Suppressor macrophage treated with lipopolysaccharide for 1 hour (primary cell): ENCODE measurements around the gene CYP11A1.

ENCODE experiments used
- DNase-seq, 3 donors: peaks; one replicate each; pipeline ENCODE4 v3.0.0-alpha.2; 2020 to 2022

Gene CYP11A1

DNA sequence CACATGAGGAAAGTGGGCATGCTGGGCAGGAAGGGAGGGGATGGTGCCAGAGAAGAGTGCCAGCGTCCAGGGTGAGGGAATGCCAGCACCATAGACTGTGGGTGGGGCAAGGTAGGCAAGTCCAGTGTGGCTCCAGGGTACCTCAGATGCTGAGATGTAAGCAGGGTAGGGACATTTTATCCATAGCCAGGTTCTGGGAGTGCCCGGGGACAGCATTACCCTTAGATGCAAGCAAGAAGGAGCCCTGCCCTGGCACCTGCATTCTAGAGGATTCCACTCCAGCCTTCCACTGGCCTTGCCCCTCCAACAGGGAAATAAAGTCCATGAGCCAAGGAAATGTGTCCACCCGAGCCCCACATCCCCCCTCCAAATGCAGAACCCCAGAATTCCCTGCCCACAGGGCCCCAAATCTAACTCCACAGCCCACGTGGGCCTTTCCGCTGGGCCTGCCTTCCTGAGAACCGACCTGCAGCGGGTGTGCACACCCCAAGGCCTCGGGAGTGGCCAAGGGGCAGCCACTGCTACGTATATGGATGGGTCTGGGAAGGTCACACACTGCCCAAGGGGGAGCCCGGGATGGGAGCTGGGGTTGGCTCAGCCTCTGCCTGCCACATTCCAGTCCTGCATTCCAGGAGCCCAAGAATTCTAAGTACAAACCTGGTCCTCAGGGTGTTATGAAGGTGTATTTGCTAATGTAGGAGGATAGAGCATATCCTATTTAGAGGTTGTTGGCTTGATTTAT is 20.3 kb upstream of the CYP11A1 start:
- DNase-seq: no peak

DNA sequence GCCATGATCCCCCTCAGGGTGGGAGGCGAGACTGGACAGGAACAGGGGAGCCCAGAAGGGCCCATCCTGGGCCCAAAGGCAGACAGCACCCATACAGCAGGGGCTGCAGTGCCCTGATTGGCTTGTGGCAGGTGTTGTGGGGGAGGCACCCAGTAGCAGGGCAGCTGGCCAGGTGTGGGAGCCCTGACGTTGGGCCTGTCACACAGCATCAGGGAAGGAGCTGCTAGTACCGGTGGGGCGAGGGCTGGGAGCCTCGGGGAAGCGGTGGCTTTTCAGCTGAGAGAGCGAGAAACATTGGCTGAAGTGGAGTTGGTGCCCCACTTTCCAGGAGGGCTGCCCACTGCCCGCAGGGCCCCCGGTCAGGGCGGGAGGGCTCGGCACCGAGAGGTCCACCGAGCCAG is 19.7 kb upstream of the CYP11A1 start:
- DNase-seq: no peak

DNA sequence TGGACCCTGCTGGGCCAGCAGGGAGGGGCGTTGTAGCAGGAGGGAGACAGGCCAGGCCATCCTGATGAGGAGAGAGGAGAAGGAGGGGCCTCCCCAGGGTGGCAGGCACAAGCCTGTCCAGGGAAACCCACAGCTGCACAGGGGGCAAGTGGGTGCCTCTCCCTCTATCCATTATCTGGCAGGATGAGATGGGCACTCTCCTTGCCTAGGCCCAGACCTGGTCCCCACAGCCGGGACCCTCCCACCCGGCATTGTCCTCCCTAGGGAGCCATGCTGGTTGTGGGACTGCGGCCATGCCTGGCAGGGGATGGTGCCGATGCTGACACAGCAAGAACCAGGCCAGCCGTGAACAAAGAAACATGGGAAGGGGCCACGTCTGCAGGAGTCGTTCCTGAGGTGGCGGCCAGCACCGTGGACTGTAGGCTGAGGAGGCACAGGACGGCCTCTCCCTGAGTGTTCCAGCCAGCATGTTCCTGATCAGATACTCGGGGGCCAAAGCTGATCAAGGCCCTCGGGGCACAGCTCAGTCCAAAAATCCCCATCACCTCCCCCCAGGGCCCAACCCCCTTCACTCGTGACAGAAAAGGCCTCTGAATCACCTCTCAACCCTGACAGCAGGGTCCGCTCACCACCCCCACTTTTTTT is 19.2 kb upstream of the CYP11A1 start:
- no peak for DNase-seq

DNA sequence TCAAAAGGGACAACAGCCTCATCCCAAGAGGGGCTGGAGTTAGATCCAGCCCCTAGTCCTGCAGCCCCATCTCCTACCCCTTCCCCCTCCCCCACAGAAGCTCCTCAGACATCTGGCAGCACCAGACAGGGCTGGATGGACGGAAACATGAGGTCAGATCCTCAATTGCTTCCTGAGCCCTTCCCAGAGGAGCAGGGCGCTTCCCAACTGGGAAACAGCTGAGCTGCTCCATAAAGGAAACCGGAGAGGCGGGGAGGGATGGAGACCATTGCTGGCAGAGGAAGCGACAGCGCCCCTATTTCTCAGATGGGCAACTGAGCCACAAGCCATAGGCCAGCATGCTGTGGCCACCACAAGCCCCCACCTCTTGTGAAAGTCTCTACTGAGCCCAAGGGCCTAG is 18.3 kb upstream of the CYP11A1 start:
- no peak for DNase-seq

DNA sequence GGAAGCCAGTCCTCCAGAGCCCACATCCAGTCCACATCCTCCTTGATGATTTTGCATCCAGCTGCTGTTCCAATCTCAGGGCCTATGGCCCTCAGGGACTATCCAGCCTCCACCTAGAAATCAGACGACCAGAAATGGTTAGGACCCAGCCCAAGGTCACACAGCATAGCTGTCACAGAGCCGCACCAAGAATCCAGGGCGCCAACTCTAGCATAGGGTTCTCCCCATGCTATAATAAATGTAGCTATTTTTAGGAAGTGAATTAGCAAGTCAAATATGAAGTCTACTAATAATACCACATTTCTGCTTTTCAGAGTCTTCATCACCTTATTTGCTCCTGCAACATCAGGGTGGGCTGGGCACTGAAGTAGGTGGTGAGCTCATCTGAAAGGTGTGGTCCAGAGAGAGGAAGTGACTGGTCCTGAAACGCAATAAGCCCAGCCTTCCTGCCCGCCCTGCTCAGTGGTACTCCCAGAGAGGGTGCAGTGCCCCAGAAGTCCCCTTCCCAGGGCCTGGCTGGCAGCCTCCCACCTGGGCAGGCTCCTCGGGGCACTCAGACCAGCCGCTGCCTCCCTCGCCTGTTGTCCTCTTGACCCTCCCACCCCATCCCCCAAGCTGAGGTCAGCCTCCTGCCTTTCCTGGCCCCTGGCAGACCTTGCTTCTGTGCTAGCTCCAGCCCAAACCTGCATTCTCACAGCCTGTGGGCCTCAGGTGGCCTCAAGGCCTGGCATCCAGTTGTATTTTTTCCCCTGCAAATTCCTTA is 17.6 kb upstream of the CYP11A1 start:
- peak in 2 of 3 donors; percentile 27 to 32 for DNase-seq

DNA sequence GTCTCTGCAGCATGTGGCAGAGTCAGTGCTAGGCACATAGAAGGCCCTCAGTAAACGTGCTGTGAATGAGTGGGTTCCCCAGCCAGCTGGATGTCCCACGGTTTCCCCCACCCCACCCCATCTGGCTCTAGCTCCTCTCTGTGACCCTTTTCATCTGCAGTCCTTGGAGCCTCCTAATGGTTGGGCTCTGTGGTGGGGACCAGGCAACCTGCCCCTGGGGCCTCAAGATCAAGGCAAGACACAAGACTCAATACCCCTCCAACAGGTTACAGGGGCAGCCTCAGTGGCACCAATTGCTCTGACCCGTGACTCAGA is 17.1 kb upstream of the CYP11A1 start:
- DNase-seq: no peak

DNA sequence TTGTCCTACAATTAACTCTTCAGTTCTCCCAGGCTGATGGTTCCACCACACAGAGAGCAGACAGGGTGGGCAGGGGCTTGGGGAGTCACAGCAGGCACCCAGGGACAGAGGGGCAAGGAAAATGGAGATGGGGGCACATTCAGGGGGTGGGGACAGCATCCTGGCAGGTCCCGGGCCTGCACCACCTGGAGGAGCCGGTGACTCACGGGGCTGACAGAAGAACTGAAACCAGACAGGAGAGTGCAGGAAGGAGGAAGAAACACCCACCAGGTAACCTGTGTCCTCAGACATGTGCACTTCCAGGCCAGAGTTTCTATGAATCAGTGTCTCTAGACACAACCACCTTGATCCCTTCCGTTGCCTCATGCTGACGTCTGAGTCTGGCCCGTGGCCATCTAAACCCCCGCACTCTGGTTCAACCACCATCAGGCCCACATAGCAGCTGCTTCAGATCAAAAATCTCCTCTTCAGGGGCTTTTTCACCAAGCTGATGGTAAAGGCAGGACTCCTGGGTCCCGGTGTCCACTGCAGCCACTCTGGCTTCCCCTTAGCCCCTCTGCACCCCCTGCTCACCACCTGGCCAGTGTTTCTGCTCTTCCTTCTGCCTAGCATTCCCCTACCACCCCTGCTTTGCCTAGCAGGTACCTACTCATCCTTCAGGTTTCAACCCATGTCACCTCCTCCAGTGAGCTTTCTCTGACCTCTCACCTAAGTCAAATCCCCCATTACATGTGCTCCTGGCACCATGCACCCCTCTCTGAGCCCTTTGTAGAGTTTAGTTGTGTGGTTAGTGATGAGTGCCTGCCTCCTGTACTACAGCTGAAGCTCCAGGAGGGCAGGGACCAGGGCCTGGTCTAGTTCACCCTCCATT is 16.5 kb upstream of the CYP11A1 start:
- no peak for DNase-seq

DNA sequence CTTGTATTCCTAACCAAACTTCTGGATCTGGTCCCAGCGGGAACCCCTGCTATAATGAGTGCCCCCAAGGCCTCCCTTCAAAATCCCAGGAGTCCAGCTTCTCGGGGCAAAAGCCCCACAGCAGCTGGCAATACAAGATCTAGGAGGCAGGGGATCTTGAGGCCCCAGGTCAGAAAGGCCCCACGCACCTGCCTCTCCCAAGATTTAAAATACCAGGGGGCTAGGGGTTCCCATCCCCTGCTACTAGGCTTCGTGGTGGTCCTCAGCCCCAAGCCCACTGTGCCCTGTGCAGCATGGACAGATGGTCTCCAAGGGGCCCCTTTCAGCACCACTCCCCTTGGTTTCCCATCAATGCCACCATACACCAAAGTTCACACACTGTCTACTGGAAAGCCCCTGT is 15.8 kb upstream of the CYP11A1 start:
- no peak for DNase-seq

DNA sequence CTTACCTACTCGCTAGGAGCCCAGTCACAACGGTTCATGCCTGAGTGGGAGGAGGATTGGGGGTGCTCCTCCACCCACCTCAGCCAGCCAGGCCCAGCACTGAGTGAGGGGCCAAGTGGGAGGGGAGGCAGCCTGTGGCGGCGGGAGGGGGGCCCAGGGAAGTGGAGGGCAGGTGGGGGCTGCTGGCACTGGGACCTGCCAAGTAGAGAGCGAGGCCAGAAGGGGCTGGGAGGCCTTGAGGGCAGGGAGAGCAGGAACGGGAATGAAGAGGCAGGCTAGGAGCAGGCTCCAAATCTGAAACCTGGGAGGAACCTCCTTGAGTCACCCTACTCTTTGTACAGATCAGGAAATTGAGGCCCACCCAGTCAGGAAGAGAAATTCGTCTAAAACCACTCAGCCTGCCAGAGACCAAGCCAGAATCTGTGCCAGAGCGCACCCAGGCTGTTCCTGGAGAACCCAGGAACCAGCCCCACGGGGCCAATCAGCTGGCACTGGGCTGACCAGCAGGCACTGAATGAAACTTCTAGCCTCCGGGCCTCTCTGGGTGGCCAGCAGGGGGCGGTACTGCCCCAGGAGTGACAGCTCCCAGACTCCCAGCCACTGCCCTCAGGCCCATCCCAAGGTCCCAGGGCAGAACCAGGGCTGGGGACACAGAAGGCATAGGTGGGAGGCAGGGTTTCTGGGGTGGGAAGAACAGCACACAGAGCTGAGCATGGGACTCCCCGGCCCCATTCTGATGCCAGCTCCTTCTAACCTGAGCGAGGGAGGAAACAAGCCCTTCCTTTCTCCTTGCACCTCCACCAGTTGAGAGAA is 14.8 kb upstream of the CYP11A1 start:
- peak; percentile 87 to 95 (median 92) for DNase-seq

DNA sequence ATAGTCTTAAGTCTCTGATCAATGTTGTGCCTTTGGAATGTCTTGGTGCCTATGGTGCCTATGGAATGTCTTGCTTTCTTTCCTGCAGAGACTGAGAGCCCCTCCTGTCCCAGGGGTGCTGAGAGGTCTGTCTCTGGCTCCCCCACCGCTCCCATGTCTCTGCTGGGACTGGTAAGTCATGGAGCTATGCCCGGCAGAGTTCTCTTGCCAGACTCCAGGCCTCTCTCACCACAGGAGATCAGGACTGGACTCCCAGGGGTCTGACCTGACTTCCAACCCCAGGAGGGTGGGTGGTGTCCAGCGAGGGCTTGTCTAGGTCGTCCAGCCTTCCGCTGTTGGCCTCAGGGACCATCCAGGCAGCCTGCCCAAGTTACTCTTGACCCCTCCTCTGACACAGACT is 14.0 kb upstream of the CYP11A1 start:
- DNase-seq: no peak

DNA sequence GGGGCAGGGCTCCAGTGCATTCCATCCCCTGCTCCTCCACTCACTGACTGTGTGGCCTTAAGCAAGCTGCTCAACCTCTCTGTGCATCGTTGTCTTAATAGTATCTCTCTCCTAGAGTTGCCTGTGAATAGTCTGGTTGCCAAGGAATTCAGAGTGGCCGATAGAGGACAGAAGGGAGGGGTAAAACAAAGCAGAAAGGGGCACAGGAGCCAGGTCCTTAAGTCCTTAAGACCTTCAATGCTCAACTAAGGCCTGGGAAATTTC is 13.7 kb upstream of the CYP11A1 start:
- DNase-seq: no peak

DNA sequence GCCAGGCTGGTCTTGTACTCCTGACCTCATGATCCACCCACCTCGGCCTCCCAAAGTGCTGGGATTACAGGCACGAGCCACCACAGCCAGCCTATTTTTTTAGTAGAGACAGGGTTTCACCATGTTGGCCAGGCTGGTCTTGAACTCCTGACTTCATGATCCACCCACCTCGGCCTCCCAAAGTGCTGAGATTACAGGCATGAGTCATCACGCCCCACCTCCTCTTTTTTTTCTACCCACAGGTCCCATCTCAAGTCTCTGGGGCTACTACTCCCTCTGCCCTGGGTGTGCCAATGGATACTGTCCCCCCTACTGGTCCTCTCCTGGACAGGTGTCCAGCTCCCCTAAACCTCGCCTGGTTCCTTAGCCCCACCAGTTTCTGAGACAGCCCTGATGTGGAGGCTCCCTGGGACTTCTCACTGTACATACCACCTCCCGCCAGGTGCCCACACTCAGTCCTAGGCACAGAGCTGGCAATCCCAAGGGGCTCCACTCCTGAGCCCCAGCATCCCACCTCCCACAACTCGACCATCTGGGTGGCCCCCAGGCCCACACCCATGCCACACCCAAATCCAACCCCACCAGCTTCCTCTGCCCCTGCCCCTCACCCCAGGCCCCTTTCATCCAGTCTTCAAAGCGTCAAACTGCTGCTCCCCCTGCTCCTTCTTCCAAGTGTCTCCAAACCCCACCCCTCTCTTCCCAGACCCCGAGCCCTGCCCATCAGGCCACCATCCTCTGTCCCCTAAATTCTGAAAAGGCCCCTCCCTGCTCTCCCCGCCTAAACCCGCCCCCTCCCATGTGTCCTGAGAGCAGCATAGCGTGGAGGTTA is 13.1 kb upstream of the CYP11A1 start:
- DNase-seq: no peak

DNA sequence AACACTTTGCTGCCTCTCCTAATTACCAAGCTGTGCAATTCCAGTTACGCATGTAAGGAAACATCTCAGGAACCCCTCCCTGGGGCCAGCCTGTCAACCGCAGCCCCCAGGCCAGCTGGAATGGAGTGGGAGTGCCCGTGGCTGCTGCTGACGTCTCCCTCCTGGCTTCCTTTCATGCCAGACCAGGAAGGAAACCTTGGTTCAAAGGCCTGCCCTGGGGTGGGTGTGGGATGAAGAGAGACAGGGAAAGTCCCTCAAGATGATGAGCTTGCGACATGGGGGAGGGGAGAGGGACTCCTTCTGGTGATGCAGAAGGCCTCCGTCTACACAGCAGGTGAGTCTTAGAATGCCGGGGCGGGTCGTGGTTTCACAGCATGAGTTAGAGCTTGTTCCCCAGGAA is 11.4 kb upstream of the CYP11A1 start:
- peak; percentile 65 to 80 (median 77) for DNase-seq

DNA sequence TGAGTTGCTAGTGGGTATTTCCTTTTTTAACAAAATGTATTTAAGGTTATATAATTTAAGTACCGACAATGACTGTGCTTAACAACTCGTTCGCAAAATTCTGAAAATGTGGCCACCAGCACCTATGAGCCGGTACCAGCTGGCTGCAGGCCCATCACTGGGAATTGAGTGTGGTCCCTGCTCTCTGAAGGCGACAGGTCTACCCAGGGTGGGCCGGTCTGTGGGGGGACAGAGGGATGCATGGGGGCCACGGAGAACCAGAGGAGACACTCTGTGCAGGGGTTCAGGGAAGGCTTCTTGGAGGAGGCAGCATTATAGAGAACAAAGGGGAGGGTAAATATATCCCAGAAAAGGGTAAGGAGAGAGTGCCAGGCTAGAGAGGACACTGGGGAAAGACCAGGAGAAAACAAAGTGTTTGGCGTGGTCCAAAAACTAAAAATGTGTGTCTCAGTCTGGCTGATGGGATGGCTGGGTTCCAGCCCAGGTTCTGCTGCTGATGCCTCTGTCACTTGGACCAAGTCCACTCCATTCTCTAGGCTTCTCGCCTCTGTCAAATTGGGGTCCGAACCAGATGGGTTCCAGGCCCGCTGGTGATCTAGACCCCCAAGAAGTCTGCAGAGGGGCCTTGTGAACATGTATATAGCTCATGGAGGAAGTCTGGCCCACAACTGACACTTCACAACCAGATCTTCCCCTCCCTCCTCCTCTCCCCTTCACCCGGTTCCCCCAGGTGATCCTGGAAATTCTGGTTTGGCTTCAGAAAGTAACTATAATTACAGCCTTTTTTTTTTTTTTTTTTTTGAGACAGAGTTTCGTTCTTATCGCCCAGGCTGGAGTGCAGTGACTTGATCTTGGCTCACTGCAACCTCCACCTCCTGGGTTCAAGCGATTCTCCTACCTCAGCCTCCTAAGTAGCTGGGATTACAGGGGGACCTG is 10.7 kb upstream of the CYP11A1 start:
- DNase-seq: no peak

DNA sequence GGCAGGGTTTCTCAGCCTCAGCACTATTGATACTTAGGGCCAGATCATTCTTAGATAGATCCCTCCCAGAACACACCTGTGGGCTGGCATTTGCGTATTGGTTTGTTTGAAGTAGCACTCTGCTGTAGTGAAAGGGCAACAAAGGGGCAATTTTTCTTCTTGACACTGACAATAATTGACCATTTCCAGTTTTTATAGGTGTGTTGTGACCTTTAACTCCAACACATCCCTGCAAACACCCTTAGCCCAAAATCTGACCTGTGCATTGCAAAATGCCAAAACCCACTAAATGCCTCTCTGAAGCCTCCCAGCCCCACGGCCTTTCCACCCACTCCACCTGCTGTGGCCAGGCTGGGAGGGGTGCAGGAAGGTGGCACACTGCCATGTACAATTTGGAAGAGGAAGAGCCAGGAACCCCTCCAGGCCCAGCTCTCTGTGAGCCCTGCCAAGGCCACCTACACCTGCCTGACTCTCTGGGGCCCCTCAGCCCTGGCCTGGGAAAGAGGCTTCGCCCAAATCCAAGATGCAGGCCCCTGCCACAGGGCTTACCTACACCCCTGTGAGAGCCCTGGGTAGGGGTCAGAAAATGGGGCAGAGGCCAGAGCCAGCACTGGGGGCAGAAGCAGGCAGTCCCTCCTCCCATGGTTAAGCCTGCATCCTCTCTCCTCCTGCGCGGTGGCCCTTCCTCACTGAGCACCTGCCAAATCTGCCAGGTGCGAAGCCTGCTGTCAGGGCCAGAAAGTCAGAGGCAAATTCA is 9.6 kb upstream of the CYP11A1 start:
- no peak for DNase-seq

DNA sequence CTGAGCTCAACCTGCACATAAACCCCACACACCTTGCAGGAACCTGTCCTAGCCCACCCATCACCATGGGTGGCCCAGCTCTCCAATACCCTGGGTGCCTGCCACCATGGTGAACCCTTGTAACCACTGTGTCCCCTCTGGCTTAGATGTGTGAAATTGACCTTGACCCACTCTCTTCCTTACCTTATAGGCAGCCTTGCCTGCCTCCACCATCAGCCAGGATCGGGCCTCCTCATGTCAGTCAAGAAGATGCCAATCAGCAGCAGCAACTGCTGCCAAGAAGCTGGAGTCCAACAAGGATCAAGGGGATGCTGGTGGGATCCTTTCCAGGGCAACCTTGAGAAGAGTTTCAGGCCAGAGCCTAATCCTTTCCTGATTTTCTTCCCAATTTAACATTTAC is 8.8 kb upstream of the CYP11A1 start:
- no peak for DNase-seq

DNA sequence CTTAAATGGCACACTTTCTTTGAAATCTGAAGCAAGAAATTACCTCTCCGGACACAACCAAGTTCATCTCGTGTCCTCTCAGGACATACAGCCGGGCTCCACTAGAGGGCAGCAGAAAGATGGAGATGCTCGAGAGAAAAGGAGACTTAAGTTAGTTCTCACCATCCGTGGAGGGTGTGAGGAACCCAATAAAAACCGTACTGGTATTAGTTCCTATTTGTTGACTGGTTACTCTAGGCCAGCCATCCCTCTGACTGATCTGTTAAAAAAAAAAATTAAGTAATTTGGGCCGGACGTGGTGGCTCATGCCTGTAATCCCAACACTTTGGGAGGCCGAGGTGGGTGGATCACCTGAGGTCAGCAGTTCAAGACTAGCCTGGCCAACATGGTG is 7.9 kb upstream of the CYP11A1 start:
- peak; percentile 89 to 92 (median 92) for DNase-seq

DNA sequence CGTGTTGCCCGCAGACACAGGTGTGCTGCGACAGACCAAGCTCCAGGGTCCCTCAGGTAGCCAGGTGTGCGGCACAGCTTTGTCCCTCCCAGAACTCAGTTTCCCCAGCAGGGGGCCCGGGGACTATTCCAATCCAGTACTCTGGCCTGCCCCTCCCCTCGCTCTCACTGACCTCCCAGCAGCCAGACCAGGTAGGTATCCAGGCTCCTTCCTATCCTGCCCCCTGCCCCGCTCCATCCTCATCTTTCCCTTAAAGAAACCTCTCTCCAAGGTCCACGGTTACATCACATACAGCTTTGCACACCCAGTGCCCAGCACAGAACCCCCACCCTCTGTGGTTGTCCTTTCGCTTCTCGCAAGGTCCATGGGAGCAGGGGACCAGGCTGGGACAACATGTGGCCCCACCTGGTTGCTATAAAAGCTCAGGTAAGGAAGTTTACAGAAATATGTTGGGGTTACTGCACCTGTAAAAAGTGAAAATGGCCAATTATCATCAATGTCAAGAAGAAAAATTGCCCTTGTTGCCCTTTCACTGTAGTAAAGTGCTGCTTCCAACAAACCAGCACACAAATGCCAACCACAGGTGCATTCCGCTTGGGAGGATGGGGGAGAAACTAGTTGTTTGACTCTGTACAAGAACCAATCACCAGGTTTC is 7.3 kb upstream of the CYP11A1 start:
- no peak for DNase-seq
